Measurements from ENCODE around the gene FUCA1.

Gene FUCA1

GRCh38 chr1:23896491-23896890 is 28.4 kb upstream of the FUCA1 start:
- Histone ChIP-seq H3K36me3 (ENCODE audit: low read depth) (no peaks in the 10 kb centered on the region), H3K4me3 (ENCODE audit: severe bottlenecking) (no peak overlapping the region), H3K9me3 (ENCODE audit: severe bottlenecking) (no peaks in the 10 kb centered on the region), H3K4me1 (ENCODE audit: insufficient read depth, poor library complexity, severe bottlenecking) (no peaks in the 10 kb centered on the region), H3K27ac (ENCODE audit: poor library complexity, severe bottlenecking) (no peak overlapping the region), H3K27me3 (ENCODE audit: insufficient read depth, poor library complexity, severe bottlenecking) (no peaks in the 10 kb centered on the region)
- TF ChIP-seq CTCF (IDR thresholded peaks at IDR 0.05; ENCODE audit: poor library complexity, severe bottlenecking): no peak
- ATAC-seq (ENCODE audit: low read depth): no peak
- DNase-seq (ENCODE audit: low spot score): no peak

GRCh38 chr1:23895993-23896392 is 27.9 kb upstream of the FUCA1 start:
- Histone ChIP-seq H3K4me3 (ENCODE audit: severe bottlenecking) (no peak overlapping the region), H3K4me1 (ENCODE audit: insufficient read depth, poor library complexity, severe bottlenecking) (no peaks in the 10 kb centered on the region), H3K27me3 (ENCODE audit: insufficient read depth, poor library complexity, severe bottlenecking) (no peaks in the 10 kb centered on the region), H3K9me3 (ENCODE audit: severe bottlenecking) (no peaks in the 10 kb centered on the region), H3K27ac (ENCODE audit: poor library complexity, severe bottlenecking) (no peak overlapping the region), H3K36me3 (ENCODE audit: low read depth) (no peaks in the 10 kb centered on the region)
- no peak for TF ChIP-seq CTCF (IDR thresholded peaks at IDR 0.05; ENCODE audit: poor library complexity, severe bottlenecking)
- no peak for DNase-seq (ENCODE audit: low spot score)
- no peak for ATAC-seq (ENCODE audit: low read depth)

- DNase-seq (ENCODE audit: low spot score) (no peak), ATAC-seq (ENCODE audit: low read depth) (no peak)
- H3K4me3 ChIP-seq (ENCODE audit: severe bottlenecking): no peak overlapping the region
- H3K9me3 ChIP-seq (ENCODE audit: severe bottlenecking): no peaks in the 10 kb centered on the region
- H3K36me3 ChIP-seq (ENCODE audit: low read depth): no peaks in the 10 kb centered on the region
- H3K27ac ChIP-seq (ENCODE audit: poor library complexity, severe bottlenecking): no peak overlapping the region
- no peak for TF ChIP-seq CTCF (IDR thresholded peaks at IDR 0.05; ENCODE audit: poor library complexity, severe bottlenecking)
- H3K27me3 ChIP-seq (ENCODE audit: insufficient read depth, poor library complexity, severe bottlenecking): no peaks in the 10 kb centered on the region
- H3K4me1 ChIP-seq (ENCODE audit: insufficient read depth, poor library complexity, severe bottlenecking): no peaks in the 10 kb centered on the region
These were observed 27.0 kb upstream of the FUCA1 start for GRCh38 chr1:23895082-23895481.

GRCh38 chr1:23889074-23889473 is 21.0 kb upstream of the FUCA1 start:
- no peaks in the 10 kb centered on the region for H3K9me3 ChIP-seq (ENCODE audit: severe bottlenecking)
- ATAC-seq (ENCODE audit: low read depth) (no peak), DNase-seq (ENCODE audit: low spot score) (no peak)
- H3K27me3 ChIP-seq (ENCODE audit: insufficient read depth, poor library complexity, severe bottlenecking): no peaks in the 10 kb centered on the region
- TF ChIP-seq CTCF (IDR thresholded peaks at IDR 0.05; ENCODE audit: poor library complexity, severe bottlenecking): no peak
- H3K36me3 ChIP-seq (ENCODE audit: low read depth): no peaks in the 10 kb centered on the region
- no peak overlapping the region for H3K27ac ChIP-seq (ENCODE audit: poor library complexity, severe bottlenecking)
- no peaks in the 10 kb centered on the region for H3K4me1 ChIP-seq (ENCODE audit: insufficient read depth, poor library complexity, severe bottlenecking)
- no peak overlapping the region for H3K4me3 ChIP-seq (ENCODE audit: severe bottlenecking)

GRCh38 chr1:23885222-23885621 is 17.1 kb upstream of the FUCA1 start:
- Histone ChIP-seq H3K4me3 (ENCODE audit: severe bottlenecking) (no peak overlapping the region), H3K4me1 (ENCODE audit: insufficient read depth, poor library complexity, severe bottlenecking) (no peaks in the 10 kb centered on the region), H3K27ac (ENCODE audit: poor library complexity, severe bottlenecking) (no peak overlapping the region), H3K9me3 (ENCODE audit: severe bottlenecking) (no peaks in the 10 kb centered on the region), H3K27me3 (ENCODE audit: insufficient read depth, poor library complexity, severe bottlenecking) (no peaks in the 10 kb centered on the region), H3K36me3 (ENCODE audit: low read depth) (no peaks in the 10 kb centered on the region)
- DNase-seq (ENCODE audit: low spot score) (no peak), ATAC-seq (ENCODE audit: low read depth) (no peak)
- TF ChIP-seq CTCF (IDR thresholded peaks at IDR 0.05; ENCODE audit: poor library complexity, severe bottlenecking): no peak

Data from RWPE2 (cell line).